GM12873 (cell line): ENCODE data around the gene SMAD6.

ENCODE experiments used
- CTCF ChIP-seq: IDR thresholded peaks from 2 replicates; pipeline ENCODE4 v1.5.1; 2012; ENCODE audit warnings: low read depth, mild to moderate bottlenecking, moderate library complexity, low read length, control low read depth; ENCODE audit not compliant: insufficient read depth; ENCODE audit errors: missing control alignments

The SMAD6 gene

GRCh38 chr15:66698971-66699370 is 3.1 kb upstream of the SMAD6 start:
- TF ChIP-seq CTCF = no peak

DNA sequence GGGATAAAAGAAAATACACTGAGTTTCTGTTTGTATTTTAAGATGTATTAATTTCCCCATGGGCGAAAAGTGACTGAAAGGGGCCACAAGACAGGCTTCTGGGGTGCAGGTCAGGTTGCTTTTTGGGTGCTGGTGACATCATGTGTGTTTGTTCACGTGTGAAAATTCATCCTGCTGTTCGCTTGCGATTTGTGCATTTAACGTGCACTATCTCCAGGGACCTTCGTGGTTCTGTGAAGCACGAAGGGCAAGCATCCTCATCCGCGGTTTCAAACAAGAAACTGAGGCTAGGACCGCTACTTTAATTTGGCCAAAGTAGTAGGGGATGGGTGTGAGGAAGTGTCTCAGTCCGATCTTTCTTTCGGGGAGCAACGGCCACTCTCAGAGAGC is 1.6 kb upstream of the SMAD6 start:
- no peak for TF ChIP-seq CTCF

GRCh38 chr15:66700802-66701421 is 1.1 kb upstream of the SMAD6 start:
- no peak for TF ChIP-seq CTCF

GRCh38 chr15:66701422-66702034 is 508 bp upstream of the SMAD6 start:
- no peak for TF ChIP-seq CTCF

GRCh38 chr15:66702787-66703539 is 927 bp downstream of the SMAD6 start:
- TF ChIP-seq CTCF = no peak

DNA sequence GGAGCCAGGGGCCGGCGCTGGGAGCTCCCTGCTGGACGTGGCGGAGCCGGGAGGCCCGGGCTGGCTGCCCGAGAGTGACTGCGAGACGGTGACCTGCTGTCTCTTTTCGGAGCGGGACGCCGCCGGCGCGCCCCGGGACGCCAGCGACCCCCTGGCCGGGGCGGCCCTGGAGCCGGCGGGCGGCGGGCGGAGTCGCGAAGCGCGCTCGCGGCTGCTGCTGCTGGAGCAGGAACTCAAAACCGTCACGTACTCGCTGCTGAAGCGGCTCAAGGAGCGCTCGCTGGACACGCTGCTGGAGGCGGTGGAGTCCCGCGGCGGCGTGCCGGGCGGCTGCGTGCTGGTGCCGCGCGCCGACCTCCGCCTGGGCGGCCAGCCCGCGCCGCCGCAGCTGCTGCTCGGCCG is 1.5 kb downstream of the SMAD6 start:
- no peak for TF ChIP-seq CTCF

GRCh38 chr15:66704019-66704802 is 2.2 kb downstream of the SMAD6 start:
- no peak for TF ChIP-seq CTCF
